Amygdala (tissue), 56 donors: ENCODE measurements around the gene SPATA6L.

Source experiments
- DNase-seq, 56 donors: peaks; one replicate each; lab custom pipeline; 2025; lab: John Stamatoyannopoulos, UW

SPATA6L gene

DNA sequence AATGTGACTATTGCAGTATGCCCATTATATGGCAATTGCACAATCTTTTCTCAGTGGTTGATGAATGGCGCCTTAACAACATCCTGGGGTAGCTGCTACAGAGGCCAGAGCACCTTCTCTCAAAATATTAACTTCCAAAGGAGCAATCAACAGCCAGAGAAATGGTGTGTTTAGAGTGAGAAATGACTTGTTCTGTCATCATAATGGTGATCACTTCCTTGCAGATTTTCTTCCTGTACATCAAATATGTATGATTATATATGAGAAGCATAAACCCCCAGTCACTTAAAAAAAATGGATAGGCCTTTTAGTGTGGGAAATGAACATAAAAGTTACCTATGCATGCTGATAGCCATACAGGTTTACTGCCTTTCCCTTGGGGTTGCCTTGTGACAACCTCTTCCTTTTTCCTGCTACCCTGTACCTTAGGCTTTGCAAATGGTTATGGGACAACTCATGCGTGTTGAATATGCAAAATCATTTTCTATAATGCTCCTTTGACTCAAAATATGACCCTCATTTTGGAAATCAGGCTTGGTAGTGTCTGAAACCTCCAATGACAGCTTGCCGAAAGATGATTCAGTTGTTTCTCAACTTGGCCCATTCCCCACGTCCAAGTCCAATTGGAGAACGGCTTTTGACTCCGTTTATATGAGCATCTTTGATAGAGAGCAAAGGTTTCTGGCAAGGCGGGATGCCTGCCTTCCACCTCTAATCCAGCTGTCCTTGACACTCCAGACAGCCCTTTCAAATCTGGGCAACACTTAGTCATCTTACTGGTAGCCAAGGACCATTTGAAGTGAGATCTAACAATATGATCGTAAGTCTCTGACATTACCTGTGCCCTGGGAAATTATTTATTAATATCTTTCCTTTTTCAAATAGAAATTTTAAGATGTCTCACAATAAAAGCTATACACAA is 106.8 kb downstream of the SPATA6L start:
- DNase-seq: no peak

DNA sequence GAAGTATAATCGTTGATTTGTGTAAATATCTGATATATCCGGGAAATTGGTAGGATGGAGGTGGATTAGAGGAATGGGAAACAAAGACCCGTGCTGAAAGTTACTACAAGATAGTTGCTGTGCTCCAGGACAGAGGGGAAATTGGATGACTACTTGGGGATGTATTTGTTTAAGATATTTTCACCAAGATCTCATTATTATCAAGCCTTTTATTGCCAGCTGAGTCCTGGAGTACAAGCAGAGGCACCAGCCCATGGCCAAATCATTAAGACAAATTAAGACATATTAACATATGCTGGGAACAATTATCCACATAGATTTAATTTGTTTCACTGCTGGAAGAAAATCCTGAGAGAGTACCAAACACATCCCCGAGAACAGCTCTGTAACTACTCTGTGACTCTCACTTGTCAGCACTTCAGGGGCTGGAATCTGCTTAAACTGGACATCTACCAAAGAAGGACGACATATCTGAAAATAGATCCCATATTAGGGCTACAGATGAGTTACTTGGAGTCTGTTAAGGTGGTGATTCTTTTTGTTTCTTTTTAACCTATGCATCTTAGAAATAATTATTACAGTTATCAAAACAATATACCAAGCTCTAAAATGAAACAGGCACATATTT is 107.8 kb downstream of the SPATA6L start:
- no peak for DNase-seq

DNA sequence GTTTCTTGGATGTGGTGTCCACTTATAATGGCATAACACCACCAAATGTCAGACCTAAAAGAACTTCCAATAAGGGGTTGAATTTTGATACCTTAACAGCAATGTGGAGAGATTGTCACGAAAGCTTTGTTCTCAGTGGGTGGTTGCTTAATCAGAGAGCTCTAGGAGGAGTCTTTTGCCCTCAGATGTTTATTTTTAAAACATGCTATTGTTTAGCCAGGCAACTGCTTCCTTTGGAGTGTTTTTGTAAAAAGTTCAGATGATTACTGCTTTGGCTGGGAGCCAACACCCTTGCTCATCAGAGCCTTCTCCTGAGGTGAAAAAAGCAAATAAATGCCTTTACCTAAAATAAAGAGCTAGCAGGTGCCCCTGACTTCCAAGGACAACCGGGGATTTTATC is 111.0 kb downstream of the SPATA6L start:
- DNase-seq: no peak

DNA sequence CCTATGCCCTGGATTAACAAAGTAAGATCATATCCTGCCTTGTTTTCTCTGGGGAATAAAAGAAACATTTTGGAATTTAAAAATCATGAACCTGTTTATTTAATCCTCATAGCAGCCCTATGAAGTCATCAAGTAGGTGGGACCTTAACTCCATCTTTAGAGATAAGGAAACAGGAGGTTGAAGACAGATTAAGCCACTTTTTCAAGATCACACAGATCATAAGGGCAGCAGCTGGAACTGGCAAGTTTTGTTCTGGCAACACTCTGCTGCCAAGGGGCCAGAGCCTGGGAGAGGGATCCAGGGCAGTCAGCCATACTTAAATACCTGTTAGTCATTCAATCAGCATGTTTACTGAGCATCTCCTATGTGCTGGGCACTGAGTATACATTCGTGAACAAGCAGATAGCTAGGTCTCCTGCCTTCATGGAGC is 112.3 kb downstream of the SPATA6L start:
- DNase-seq: no peak

DNA sequence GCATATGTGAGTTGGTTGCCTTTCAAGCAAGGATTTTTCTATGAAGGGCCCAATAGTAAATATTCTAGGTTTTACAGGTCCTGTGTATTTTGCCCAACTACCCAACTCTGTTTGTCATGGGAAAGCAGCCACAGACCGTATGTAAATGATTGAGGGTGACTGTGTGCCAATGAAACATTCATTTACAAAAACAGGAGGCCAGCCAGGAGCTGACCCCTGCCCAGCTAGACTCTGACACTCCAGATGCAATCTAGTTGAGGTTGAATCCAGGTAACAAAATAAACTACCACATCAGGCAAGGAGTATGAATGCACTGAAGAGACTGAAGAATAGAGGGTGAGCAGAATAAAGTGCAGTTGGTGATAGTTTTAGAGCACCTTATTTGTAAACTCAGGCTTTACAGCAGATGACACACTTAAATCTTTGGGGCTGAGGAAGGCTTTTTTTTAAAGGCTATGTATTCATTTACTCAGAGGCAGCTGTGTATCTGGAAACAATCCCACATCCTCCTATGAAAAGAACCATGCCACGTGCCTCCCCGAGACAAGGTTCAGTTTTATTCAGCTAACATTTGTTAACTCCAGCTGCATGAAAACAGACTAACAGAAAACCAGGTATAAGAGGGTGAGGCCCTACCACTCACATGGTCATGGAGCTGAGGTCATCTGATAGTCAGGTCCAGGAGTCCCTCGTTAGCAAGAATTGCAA is 115.3 kb downstream of the SPATA6L start:
- DNase-seq: peak in 2 of 56 donors; percentile 6 to 13

DNA sequence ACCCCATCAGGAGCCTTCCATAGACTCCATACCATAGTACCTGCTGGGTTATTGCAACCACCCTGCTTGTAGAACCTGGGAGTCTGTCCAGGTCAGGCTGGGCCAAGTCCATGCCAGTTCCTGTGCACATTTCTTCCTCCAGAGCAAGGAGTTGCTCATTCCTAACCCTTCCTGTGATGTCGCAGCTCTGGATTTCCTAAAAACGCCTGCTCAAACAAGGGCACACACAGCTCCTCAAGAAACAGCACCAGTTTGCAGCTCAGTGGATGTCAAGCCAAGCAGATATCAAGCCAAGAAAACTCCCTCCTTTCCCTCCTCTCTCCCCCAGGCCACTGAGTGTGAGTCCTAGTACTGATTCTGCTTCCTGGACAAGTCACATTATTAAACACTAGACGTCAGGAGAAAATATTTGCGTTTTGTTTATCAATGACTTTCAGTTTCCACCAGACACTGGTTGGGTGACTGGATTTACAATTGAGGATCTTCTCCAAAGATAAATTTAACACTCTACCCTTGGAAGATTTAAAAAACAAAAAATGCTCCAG is 116.5 kb downstream of the SPATA6L start:
- DNase-seq: no peak

DNA sequence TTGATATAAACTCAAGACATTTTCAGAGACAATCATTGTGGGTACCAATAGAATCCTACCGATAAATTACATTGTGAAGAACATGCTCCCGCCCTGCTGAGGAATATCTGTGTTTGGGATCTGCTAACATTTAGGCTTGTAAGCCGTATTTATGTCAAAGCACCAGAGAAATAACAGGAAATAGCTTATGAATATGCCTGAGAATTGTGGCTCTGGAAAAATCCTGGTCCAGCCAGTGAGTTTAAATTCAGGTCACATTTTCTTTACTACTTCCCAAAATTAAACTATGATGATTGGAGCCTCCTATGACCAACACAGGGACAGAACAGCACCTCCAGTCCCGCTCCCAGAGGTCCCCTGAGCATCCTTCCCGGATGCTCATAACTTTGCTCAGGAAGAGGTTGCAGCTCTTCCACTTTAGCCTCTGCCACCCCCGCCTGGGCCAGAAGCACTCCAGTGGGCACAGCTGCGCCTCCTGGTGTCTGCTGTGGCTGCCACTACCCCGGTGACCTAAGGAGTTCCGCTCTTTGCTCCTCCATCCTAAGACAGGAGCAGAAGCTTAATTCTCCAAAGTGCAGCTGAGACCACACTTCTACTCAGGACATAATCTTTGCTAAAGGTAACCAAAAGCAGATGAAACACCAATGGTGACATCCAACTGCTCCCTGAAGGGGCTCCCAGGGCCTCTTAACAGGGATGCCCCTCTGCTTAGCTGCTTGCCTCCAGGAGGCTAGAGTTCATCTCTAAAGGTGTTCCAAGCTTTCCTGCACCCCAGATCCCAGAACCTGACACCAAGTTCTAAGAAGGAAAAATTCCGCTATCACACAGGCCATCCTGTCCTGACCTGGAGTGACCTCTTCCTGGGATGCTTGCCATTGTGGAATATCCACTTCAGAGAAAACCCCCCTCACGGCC is 117.2 kb downstream of the SPATA6L start:
- peak in 1 of 56 donors; percentile 3 for DNase-seq
